Parathyroid adenoma (tissue), 2 donors: Measurements from ENCODE around the gene GLIS1.

Source experiments
- H2AFZ ChIP-seq: fragments of 300-600 bp; sonication (generic); one replicate; pipeline ENCODE4 v1.7.0; 2017; ENCODE audit warnings: antibody characterized with exemption, mild to moderate bottlenecking
- H3K27ac ChIP-seq: fragments of 300-600 bp; sonication (generic); one replicate; pipeline ENCODE4 v1.7.0; 2017
- H3K27me3 ChIP-seq: fragments of 300-600 bp; sonication (generic); one replicate; pipeline ENCODE4 v1.7.0; 2017; ENCODE audit warnings: low read length; ENCODE audit not compliant: control insufficient read depth, insufficient read depth
- H3K36me3 ChIP-seq: fragments of 300-600 bp; sonication (generic); one replicate; pipeline ENCODE4 v1.7.0; 2017; ENCODE audit warnings: low read length; ENCODE audit not compliant: control insufficient read depth, insufficient read depth
- H3K4me1 ChIP-seq: fragments of 300-600 bp; sonication (generic); one replicate; pipeline ENCODE4 v1.7.0; 2017; ENCODE audit warnings: control low read depth
- H3K4me2 ChIP-seq: fragments of 300-600 bp; sonication (generic); one replicate; pipeline ENCODE4 v1.7.0; 2017; ENCODE audit warnings: low read length
- H3K4me3 ChIP-seq: fragments of 300-600 bp; sonication (generic); one replicate; pipeline ENCODE4 v1.7.0; 2017; ENCODE audit warnings: low read depth, low read length
- H3K79me2 ChIP-seq: fragments of 300-600 bp; sonication (generic); one replicate; pipeline ENCODE4 v1.7.0; 2017; ENCODE audit warnings: control low read depth
- H3K9ac ChIP-seq: fragments of 300-600 bp; sonication (generic); one replicate; pipeline ENCODE4 v1.7.0; 2017; ENCODE audit warnings: mild to moderate bottlenecking
- H3K9me3 ChIP-seq: fragments of 300-600 bp; sonication (generic); one replicate; pipeline ENCODE4 v1.7.0; 2017; ENCODE audit warnings: low read length; ENCODE audit not compliant: control insufficient read depth
- TF ChIP-seq, protein P1 (sequence below): fragments of 300-600 bp; sonication (generic); IDR thresholded peaks from one replicate; pipeline ENCODE4 v1.7.0; 2017; ENCODE audit warnings: antibody characterized with exemption, mild to moderate bottlenecking
- donor health status: primary hyperparathyroidism.

Gene GLIS1

DNA sequence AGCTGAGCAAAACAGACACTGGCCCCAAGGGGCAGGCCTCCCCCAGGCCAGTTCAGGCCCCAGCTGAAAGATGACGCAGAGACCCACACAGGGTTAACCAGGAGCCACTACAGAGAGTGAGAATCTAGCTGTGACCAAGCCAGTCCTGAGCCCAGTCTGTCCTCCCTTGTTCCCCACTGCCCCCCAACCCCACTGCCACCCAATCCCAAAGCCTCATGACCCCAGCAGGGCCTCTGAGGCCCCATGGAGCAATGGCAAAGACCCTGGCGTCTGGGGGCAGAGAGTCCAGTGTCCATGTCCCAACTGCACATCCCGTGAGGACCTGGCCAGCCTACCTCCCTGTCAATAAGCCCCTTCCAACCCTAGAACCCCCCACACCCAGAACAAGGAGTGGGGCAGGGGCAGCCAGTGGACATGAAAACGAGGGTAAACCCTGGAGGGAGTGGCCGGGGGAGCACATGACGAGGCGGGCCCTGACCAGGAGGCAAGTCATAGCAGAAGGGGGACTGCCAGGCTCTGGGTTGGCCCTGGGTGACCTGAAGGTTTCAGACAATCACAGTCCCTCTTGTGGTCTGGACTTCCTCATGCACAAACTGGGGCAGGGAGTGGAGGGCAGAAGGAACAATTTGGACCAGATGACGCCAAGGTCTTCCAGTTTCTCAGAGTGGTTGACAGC is 100.5 kb downstream of the GLIS1 start:
- Histone ChIP-seq H3K9ac (no peak overlapping the region), H3K9me3 (no peaks in the 10 kb centered on the region), H3K27ac (no peak overlapping the region), H3K36me3 (no peaks in the 10 kb centered on the region), H3K4me2 (no peak overlapping the region), H2AFZ (no peak overlapping the region), H3K4me1 (no peaks in the 10 kb centered on the region), H3K27me3 (no peaks in the 10 kb centered on the region), H3K4me3 (no peak overlapping the region), H3K79me2 (no peaks in the 10 kb centered on the region)
- TF ChIP-seq, protein P1, sequence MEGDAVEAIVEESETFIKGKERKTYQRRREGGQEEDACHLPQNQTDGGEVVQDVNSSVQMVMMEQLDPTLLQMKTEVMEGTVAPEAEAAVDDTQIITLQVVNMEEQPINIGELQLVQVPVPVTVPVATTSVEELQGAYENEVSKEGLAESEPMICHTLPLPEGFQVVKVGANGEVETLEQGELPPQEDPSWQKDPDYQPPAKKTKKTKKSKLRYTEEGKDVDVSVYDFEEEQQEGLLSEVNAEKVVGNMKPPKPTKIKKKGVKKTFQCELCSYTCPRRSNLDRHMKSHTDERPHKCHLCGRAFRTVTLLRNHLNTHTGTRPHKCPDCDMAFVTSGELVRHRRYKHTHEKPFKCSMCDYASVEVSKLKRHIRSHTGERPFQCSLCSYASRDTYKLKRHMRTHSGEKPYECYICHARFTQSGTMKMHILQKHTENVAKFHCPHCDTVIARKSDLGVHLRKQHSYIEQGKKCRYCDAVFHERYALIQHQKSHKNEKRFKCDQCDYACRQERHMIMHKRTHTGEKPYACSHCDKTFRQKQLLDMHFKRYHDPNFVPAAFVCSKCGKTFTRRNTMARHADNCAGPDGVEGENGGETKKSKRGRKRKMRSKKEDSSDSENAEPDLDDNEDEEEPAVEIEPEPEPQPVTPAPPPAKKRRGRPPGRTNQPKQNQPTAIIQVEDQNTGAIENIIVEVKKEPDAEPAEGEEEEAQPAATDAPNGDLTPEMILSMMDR = no peak

DNA sequence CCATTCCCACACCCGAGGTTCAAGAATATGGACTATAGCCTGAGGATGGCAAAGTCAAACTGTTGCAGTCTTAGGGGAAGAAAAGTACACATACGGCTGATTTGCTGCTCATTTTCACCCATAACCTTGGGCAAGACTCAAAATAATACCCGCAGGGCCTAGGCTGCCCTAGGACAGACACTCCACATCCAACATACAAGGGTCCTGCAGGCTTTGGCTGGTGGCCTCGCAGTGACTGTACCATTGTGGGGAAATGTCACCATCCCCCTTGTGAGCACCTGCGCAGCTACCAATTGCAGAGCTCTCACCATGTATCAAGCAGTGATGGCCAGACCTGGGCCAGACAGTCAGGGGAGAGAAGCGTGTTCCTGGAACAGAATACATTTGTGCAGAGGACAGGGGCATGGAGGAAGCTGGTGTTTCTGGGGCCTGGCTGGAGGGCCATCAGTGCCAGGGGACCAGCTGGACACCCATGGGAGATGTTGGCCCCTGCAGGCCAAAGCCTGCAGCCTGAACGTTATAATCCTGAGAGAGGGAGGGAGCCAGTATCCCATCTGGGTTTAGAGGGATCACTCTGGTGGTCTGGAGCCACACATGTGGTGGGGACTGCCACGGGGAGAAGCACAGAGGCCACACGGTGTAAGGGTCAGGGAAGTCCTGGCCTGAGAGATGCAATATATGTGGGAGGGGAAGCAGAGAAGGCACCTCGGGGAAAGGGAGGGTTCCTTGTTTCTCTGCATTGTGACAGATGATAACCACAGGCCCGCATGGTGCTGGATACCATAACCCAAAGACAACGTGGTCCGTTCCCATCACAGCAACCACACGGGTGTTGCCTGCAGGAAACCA is 101.2 kb downstream of the GLIS1 start:
- no peaks in the 10 kb centered on the region for H3K27me3 ChIP-seq

DNA sequence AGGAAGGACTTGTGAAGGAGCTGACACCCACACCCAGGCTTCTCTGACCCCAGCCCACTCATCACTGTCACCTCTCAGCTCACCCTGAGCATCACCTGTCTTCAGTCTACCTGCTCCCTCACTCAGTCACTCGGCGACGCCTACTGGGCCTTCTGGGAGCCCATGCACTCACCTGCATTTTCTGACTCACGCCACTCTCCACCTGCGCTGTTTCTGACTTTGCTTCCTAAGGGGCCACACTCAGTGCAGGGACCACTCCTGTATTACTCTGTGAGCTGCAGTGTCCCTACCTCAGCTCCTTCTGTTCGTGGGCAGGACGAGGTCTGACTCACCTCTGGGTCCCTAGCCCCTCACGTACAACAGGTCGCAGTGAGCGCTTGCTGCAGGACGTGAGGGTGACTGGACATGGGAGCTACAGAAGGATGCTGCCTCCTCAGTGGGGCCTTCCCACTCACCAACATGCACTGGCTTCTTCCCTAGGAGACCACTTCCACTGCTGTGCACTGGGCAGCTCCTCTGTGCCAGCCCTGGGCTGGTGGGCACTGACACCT is 102.3 kb downstream of the GLIS1 start:
- H3K4me1 ChIP-seq = no peaks in the 10 kb centered on the region
- no peaks in the 10 kb centered on the region for H3K9me3 ChIP-seq
- no peak overlapping the region for H3K9ac ChIP-seq
- H2AFZ ChIP-seq = no peak overlapping the region
- no peaks in the 10 kb centered on the region for H3K79me2 ChIP-seq
- H3K27me3 ChIP-seq = no peaks in the 10 kb centered on the region
- H3K4me2 ChIP-seq = no peak overlapping the region
- H3K27ac ChIP-seq = no peak overlapping the region
- H3K36me3 ChIP-seq = no peaks in the 10 kb centered on the region
- TF ChIP-seq, protein P1 = no peak
- no peak overlapping the region for H3K4me3 ChIP-seq

More for the DNA sequence above, 101.2 kb downstream of the GLIS1 start:
- H3K79me2 ChIP-seq = no peaks in the 10 kb centered on the region
- H3K9me3 ChIP-seq = no peaks in the 10 kb centered on the region
- H3K36me3 ChIP-seq = no peaks in the 10 kb centered on the region
- H3K9ac ChIP-seq = no peak overlapping the region
- TF ChIP-seq, protein P1 = no peak
- H2AFZ ChIP-seq = no peak overlapping the region
- H3K27ac ChIP-seq = no peak overlapping the region
- H3K4me2 ChIP-seq = no peak overlapping the region
- no peaks in the 10 kb centered on the region for H3K4me1 ChIP-seq
- no peak overlapping the region for H3K4me3 ChIP-seq

DNA sequence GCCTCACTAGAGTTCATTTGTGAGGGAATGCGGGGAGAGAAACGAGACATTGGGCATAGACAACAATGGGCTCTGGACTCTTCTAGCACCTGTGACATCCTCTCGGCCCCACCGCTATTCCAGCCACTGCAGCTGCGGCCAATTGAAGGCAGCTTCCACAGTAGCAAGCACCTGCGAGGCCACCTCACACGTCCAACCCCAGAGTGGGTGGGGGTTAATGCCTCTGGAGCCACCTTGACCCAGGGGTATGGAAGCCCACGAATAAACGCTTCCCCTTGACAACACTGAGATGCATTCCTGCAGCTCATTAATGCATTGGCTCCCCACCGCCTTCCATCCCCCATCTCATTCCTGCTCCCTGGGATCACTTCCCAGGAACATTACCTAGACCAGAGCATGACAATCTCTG is 104.4 kb downstream of the GLIS1 start:
- Histone ChIP-seq H3K4me3 (no peak overlapping the region), H3K79me2 (no peaks in the 10 kb centered on the region), H3K36me3 (no peaks in the 10 kb centered on the region), H3K4me2 (no peak overlapping the region), H3K27ac (no peak overlapping the region), H3K9me3 (no peaks in the 10 kb centered on the region), H3K9ac (no peak overlapping the region), H3K4me1 (no peaks in the 10 kb centered on the region), H3K27me3 (no peaks in the 10 kb centered on the region), H2AFZ (no peak overlapping the region)
- TF ChIP-seq, protein P1 = no peak
